GM06990 (cell line): ENCODE measurements around the gene GABARAP.

ENCODE experiments used
- DNase-seq: peaks from one replicate; pipeline ENCODE4 v3.0.0-alpha.2; 2011; ENCODE audit not compliant: insufficient read length; ENCODE audit errors: extremely low read depth
- H3K27me3 ChIP-seq: replicated peaks from 2 replicates; pipeline ENCODE4 v1.6.0; 2011; ENCODE audit warnings: low read length; ENCODE audit not compliant: control insufficient read depth, insufficient read depth
- H3K36me3 ChIP-seq: 2 replicates; pipeline ENCODE4 v1.5.1; 2011; ENCODE audit warnings: low read length; ENCODE audit not compliant: control insufficient read depth, insufficient read depth
- H3K4me3 ChIP-seq: replicated peaks from 2 replicates; pipeline ENCODE4 v1.5.1; 2011; ENCODE audit warnings: low read depth, mild to moderate bottlenecking, control low read depth, low read length
- CTCF ChIP-seq: IDR thresholded peaks from 2 replicates; pipeline ENCODE4 v1.5.1; 2011; ENCODE audit warnings: low read length, control low read depth, mild to moderate bottlenecking, inconsistent platforms; ENCODE audit not compliant: insufficient read depth, poor library complexity, severe bottlenecking

Gene GABARAP

GRCh38 chr17:7211491-7212273 is 30.6 kb downstream of the GABARAP start:
- no peaks in the 10 kb centered on the region for H3K27me3 ChIP-seq
- no peak overlapping the region for H3K4me3 ChIP-seq
- H3K36me3 ChIP-seq, result no peaks in the 10 kb centered on the region
- no peak for TF ChIP-seq CTCF
- DNase-seq, result no peak

GRCh38 chr17:7208754-7209460 is 33.3 kb downstream of the GABARAP start:
- TF ChIP-seq CTCF, result no peak

GRCh38 chr17:7208027-7208571 is 34.1 kb downstream of the GABARAP start:
- Histone ChIP-seq H3K27me3 (no peaks in the 10 kb centered on the region), H3K36me3 (no peaks in the 10 kb centered on the region), H3K4me3 (no peak overlapping the region)
- no peak for DNase-seq
- no peak for TF ChIP-seq CTCF

More at GRCh38 chr17:7208754-7209460, 33.3 kb downstream of the GABARAP start:
- H3K4me3 ChIP-seq, result no peak overlapping the region
- no peaks in the 10 kb centered on the region for H3K27me3 ChIP-seq
- DNase-seq, result no peak
- no peaks in the 10 kb centered on the region for H3K36me3 ChIP-seq

- TF ChIP-seq CTCF, result no peak
- H3K27me3 ChIP-seq, result no peaks in the 10 kb centered on the region
- DNase-seq, result no peak
- H3K36me3 ChIP-seq, result no peaks in the 10 kb centered on the region
- H3K4me3 ChIP-seq, result no peak overlapping the region
Measured at GRCh38 chr17:7207120-7208001, 34.9 kb downstream of the GABARAP start.

- no peak for DNase-seq
- TF ChIP-seq CTCF, result no peak
- Histone ChIP-seq H3K4me3 (peak overlapping the region; percentile 62), H3K27me3 (no peaks in the 10 kb centered on the region), H3K36me3 (no peaks in the 10 kb centered on the region)
Measured at GRCh38 chr17:7205561-7205960, 36.7 kb downstream of the GABARAP start.
